Activated CD8-positive, alpha-beta memory T cell treated with anti-CD3 and anti-CD28 coated beads, Interleukin-2, amount 50 U/mL, for 24 hours (primary cell): ENCODE results near the gene ITIH4.

Experiments
- DNase-seq: peaks from one replicate; pipeline ENCODE4 v3.0.0-alpha.2; 2020; ENCODE audit errors: extremely low read depth

The ITIH4 gene

DNA sequence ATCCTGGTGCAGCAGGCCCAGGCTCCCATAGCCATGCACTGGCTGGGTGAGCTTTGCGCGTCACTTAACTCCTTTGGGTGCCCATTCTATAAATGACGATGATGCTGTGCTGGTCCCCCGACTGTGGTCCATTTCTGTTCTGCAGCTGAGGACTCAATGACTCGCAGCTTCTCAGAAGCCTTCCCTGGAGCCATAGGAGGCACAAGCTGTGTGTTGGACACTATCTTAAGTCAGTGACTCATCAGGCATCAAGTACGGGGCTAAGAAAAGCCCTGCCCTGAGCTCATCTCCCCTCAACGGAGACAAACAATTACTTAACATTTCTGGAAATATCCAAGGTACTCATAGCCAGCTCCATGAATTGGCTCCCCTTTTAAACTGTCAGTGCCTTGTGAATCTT lies 18.1 kb upstream of the ITIH4 start:
- DNase-seq: no peak

DNA sequence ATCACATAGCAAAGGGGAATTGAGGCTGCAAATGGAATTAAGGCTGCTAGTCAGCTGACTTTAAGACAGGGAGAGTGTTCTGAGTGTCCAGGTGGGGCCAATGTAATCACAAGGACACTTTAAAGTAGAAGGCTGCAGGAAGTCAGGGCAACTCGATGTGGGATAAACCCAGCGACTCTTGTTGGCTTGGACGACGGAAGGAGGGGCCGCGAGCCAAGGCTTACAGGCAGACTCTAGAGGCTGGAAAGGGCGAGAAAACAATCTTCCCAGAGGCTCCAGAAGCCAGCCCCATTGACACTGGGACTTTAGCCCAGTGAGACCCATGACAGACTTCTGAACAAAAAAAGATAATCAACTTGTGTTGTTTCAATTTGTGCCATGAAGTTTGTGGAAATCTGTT lies 17.3 kb upstream of the ITIH4 start:
- no peak for DNase-seq

DNA sequence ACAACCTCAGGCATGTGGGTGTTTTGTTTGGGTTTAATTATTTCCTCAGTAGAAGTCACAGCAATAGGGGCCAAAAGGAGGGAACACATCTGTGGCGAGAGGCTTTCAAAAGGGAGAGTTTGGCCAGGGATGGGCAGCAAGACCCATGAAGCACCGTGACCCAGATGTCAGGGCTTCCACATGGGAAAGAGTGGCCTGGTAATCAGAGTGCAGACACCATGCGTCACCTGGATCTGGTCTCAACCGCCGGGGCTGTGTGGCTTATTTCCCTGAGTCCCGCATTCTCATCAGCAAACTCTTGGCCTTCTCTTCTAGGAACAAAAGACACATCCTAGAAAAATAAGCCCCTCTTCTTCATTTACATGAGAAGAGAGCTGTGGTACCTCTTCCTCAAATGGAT lies 16.8 kb upstream of the ITIH4 start:
- no peak for DNase-seq

DNA sequence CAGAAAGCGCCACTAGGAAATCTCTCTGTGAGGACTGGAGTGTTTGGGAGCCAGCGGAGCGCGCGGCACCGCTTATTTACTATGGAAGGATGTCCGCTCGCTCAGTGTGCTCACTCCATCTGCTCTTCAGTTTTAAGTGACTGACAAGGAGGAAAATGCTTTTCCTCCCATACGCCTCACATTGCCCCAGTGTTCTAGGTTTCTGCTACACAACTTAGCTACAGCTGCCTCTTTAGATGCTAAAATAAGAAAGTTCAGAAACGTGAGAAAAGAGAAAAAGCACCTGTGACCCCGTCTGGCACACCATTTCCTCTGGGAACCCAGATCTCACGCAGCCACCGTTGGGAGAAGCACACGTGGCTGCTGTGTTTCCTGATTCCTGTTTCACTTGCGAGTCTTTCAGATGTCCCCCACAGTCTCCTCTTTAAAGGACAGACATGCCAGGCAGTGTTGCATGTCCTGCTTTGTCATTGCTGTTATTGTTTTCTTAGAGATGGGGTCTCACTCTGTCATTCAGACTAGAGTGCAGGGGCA lies 16.0 kb upstream of the ITIH4 start:
- no peak for DNase-seq

DNA sequence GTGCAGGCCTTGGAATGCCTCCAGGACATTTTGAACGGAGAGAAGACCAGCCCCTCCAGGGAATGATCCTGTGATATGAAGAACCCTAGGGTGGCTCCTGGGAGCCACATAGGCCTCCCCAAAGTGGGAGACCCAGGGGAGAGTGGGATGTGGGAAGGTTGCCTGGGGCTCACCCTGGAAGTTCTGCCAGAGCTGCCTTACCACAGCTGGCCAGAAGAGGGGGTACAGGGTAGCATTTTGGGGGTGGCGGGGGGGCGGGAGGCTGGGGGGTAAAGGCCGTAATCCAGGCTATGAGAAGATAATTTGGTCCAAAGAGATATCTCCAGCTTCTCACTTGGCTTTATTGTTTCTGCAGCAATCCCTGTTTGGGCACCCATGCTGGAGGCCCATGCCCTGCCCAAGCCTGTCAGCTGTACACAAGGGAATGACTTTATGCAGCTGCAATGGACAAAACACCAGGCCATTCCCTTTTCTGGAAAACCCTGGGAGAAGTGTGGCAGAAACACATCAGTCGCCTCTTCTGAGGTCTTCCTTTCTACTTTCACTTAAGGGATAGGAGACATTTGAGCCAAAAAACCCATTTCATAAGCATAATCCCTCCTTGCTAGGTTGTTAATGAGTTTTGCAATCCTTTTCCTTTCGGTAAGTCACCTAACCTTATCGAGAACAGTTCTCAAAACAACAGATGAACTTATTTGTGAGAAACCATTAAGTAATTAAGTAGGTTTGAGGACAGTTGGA lies 15.4 kb upstream of the ITIH4 start:
- DNase-seq: no peak

DNA sequence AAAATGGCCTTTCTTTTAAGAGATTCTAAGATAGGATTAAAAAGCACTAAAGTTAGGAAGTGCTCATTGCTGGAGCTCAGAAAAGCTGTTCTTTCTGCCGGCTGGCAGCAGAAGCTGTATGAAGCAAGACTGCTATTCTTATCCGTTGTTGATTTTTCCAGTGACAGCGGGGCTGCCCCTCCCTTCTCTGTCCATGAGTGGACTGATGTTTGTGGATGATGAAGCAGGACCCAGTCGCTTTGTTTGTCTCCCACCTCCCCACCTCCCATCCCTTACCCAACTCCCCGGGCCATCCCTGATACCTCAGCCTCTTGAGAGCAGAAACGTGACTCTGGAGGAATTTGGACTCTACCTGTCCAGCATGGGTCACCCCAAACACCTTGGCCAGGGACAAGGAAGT lies 14.7 kb upstream of the ITIH4 start:
- no peak for DNase-seq

DNA sequence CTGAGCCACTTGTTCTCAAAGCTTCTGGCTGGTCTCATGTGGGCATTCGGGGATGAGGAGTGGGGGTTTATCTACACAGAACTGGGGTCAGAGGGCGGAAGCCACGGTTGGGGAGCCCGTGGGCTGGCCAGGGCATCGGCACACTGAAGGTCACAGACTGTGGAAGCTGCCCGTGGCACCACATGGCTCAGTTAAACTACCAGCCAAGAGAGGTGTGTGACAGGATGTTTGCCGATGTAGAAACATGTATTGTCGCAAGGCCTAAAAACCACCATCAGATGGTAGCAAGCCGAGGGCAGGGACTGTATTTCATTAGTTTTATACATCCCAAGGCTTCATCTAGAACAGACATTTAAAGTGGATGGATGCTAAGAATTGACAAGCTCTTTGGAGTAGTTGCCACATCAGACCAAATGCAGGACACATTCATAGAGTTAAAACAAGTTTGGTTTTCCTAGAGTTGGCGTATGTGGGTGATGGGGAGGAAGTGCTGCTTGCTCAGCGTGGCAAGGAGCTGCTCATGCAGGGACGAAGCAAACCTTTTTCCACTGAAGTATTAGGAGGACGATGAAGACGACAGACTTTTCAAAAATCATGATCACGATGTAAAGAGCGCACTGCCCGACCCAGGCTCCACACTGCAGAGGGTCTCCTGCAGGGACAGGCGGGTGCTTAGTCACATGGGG lies 14.0 kb upstream of the ITIH4 start:
- DNase-seq: no peak

DNA sequence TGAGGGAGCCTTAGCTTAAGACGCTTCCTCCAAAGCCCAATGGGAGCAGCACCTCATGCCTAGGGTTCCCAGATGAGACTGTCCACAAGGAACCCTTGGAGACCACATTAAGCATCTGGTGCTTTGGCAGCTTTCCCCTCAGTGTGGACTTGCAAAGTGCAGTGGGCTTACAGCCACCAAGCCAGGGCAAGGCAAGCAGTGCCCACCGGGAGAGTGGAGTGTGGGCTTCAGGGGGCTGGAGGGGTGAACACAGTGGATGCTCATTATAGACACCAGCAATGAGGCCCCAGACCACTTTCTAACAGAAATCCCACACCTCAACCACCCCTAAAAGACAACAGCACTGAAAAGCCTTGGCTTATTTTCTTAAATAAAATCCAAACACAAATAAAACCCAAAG lies 13.4 kb upstream of the ITIH4 start:
- DNase-seq: no peak

DNA sequence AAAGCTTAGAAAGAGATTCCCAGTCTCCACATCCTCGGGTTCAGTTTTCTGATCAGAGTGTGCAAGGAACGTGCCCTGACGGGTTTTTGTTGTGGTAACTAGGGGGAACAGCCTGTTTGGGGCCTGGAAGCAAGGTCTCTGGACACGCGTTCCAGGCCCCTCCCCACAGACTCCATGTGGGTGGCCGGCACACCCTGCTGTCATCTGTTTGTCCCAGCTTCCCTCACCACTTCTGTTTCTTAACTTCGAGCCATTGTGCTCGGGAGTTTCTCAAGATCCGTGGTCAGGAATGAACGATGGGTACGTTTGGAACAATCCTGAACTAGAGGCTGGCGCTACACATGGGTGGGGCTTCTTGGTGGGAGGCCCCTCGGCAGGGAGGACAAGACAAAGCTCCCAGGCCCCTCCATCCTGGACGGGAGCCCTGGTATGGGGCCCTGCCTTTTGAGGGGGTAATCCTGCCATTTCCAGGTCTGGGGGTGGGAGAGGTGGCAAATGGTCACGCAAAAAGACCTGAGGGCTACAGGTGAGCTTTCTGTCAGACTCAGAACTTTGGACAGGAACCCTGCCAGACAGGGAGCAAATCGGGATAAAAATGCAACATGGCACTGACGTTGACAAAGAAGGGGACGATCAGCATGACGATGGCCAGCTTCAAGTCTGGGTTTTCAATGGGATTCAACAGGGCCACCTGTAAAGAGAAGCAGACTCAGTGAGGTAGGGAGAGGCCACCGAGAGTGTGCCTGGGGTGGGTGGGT lies 12.8 kb upstream of the ITIH4 start:
- no peak for DNase-seq

DNA sequence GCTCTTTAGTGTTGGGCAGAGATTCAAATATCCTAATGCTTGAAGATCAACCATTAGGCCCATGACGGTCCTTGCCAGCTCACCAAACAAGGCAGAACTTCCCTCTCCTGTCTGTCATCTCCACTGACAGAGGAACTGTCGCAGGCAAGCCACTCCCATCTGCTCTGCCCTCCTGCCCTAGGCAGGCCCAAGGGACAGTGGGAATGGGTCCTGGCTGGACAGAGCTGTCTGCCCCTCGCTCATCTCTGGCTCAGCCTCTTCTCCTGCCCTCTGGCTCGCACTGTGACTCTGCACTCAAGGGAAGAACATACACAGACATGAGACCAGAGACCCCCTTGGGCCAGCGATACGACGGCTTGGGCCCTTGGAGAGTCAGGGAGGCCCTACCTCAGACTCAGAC lies 12.0 kb upstream of the ITIH4 start:
- DNase-seq: no peak

DNA sequence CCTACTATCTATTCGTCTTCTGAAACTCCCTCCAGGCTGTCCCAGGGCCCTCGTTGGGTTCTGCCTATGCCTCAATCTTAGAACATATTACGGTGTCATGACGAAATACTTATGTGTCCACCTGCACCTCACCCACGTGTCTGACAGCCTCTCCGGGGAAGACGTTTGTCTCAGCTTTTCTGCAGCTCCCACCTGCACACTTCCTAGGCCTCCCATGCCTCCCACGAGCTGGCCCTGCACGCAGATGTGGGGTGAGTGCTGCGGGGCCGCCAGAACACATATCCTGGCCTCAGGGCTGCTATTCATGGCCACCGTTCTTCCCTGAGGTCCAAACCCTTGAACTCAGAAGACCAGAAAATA lies 11.5 kb upstream of the ITIH4 start:
- DNase-seq: no peak

DNA sequence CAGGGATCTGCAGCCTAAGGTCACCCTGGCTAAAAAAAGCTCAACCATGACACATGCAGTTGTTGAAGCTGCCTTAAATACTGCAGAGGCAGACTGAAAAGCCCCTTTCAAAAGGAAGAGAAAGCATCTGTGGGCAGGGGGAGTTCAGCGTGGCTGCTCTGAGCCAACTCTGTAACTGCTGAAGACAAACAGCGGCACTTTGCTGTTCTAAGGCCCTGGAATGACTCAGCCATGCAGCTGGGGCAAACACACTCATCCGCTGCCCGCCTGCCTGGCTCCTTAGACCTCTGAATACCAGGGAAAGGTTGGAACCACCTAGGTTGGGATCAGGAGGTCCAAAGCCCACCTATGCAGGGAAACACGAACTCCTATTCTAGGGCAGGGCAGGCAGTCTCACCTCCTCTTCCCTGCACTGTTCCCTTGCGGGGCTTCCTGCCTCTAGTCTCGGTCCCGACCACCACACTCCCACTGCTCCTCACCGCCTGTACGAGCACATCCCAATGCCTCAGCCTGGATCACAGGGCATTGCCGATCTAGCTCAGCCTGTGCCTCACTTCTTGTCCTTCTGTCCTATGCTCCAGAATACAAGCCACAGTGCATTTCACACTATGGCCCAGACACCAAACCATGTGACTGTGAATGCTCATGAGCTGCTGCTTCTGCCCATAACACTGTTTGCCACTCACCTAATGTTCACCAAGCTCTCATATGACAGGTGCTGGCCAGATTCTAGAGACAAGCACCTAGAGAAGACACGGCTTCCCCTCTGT lies 10.9 kb upstream of the ITIH4 start:
- no peak for DNase-seq

DNA sequence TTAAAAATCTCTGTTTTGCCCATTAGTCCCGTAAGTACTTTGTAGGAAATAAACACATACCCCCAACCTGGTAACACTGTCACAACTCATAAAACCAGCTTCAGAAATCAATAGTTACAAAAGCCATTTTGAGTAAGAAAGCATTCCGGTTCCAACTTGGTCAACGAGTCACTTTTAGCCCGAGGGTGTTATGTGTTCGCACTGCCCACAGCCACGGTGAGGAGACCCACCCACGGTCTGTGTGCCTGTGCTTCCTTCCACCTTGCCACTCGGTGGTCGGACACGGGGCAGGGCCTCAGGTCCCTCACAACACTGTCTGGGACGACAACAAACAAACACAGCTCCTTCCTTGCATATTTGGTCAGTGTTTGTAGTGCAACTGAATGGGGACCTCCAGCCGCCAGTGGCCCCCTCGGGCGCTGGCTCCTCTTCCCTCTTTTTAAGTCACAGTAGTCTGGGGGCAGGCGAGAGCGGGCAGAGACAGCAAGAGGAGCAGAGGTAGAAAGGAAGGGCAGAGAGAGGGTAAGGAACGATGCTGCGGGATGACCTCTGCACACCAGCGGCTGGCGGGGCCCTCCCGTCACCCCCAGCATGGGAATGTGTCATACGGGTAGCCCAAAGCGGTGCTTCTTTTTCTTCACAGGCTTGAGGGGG lies 9.5 kb upstream of the ITIH4 start:
- no peak for DNase-seq

DNA sequence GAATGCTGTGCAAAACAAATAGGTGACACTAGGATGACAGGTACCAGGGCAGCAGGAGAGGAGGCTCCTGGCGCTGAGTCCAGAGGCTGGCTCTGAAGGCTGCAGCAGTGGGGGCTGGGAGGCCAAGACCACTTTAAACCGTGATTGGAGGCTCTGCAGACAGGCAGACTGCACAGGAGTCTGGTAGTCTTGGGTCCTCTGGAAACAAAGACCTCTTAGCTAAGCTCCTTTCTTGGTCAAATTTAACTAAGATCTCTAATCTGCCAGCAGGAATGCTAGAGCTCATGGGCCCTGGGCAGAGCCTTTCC lies 8.8 kb upstream of the ITIH4 start:
- no peak for DNase-seq

DNA sequence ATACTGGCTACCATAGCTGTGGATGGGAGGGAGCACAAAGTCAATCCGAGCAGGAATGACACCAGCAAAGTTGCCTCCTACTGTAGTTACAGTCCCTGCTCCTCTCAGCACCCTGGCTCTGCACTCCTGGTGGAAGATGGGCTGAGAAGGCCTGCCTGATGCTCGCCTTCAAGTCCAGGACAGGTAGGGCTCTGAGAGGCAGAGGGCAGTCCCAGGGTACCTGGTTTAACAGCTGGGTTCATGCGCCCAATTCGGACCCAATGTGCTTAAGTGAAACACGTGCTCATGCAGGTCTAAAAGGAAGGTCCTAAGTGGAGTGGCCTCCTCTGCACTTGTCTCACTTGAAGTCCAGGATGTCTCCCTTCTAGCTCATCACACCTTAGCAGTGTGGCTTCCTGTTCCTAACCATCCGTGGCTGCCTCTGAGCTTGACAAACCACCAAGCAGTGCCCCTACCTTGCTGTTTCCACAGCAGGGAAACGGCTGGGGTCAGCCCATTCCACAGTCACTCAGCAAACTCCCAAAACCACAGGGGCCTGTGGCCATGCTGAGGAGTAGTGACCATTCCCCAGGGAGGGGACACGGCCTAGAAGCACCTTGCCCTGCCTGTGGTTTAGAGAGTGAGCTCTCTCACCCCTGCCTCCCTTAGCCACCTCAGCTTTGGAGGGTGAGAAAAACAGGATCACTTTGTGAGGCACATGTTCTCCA lies 8.2 kb upstream of the ITIH4 start:
- no peak for DNase-seq

DNA sequence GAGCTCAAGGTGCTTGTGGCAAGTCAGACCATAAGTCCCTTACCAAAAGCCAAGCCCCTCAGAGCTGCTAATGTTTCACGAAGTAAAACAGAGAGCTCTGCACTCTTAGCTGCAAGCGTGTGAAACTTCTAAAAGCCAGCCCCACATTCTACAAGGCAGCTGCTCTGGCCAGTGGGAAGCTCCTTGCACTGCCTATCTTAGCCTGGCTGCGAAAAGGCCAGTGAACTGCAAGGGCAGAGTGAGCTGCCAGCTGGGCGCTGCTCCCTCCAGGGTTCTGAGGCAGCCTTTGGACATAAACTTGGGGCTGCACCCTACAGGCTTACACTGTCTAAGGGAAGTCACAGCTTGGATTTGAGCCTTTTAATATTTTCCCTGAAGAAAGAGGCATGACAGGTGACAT lies 6.5 kb upstream of the ITIH4 start:
- no peak for DNase-seq

DNA sequence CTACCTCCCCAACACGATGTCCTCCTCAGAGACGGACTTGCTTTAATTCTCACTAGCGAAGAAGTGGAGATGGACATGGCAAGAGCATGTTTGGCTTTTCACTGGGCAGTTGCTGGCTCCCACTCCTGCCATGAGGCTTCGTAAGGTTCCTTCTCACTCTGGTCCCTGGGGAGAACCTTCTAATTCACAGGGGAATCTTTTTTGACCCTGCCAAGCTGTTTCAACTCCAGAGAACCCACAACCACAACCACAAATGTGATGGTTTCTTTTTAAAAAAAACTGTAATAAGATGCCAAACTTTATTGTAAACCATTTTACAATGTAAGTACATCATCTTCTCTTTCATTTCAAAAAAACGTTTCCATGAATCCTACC lies 6.0 kb upstream of the ITIH4 start:
- DNase-seq: no peak

DNA sequence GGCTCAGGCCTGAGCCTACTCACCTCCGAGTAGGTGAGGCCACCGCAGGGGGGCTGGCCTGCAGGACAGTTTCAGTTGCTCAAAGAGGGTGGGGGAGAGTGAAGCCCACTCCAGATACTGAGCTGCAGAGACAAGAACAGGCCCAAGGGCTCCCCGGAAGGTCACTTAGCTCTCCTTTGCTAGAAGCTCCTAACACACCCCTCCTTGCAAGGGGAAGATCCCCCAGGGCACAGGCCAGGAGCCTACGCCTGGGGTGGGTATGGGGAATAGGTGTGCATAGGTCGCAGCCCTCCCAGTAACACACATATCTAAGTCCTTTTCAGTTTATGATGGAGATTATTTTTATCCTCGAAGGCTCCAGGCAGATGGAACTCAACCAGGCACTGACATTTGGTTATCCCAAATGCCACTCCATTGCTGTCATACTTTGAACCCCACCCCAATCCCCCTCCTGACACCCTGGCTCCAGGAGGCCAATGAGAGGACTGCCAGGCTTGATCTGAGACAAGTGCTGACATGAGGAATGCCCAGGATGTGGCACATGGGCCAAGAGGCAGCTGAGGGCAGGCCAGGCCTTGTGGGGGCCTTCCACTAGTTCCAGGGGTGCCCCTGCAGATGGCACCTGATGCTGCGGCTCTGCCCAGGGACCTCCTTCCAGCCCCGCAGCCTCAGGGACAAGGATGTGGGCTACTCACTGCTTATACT lies 5.4 kb upstream of the ITIH4 start:
- no peak for DNase-seq

DNA sequence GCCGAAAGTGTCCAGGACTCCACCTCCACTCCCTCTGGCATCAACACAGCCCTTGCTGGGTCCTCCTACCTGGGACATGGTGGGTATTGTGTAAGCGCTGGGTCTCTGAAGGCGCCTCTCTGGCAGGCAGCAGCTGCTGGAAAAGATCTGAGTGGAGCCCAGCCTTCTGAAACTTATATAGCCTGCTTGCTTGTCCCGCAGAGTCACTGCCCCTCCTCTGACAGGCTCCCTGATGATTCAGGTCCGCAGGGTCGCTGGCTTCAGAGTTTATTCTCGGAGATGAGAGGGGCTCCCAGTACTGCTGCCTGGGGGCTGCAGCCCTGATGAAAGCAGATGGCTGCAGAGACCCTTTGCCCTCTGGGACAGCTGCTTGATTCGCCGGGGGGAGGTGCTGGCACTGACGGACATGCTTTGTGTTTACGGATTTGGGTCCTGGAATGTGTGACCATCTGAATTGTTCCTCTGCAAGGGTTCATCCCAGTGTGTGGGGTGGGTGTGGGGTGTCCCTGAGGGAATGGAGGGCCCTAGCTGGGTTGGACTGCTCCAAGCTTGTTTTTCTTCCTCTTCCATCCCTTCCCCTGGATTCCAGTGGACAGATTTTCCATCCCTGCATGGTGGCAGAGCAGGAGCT lies 4.5 kb upstream of the ITIH4 start, which contains the start of gene MUSTN1:
TSS of gene MUSTN1 (minus strand) at position 149 of the 631 bp plus-strand sequence. CDS start at position 78, 71 bp downstream.
- no peak for DNase-seq

DNA sequence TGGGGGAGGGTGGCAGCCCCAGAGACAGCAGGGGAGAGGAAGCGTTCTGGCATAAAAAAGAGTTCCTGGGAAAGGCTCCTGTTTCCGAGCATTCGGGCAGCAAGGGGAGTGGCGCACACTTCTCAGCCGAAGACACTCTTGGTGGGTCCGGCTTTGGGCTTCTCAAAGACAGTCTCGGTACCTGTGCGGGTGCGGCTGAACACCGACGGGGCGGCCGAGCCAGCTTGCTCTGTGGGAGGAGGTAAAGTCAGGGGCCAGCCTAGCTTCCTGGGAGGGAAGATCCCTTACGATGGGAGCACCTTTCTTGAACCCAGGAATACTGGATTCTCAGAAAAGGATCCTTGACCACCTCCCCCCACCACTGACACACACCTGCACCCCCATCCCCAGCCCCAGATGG lies 2.7 kb upstream of the ITIH4 start:
- no peak for DNase-seq
